GM12892 (cell line): Measurements from ENCODE around the gene COL4A6.

Experiments
- POLR2A ChIP-seq: IDR thresholded peaks from 2 replicates; pipeline ENCODE4 v1.6.1; 2011; ENCODE audit warnings: low read depth, low read length, control low read depth
- TAF1 ChIP-seq: IDR thresholded peaks from 2 replicates; pipeline ENCODE4 v1.6.1; 2011; ENCODE audit warnings: low read depth, mild to moderate bottlenecking, control low read depth, low read length, borderline replicate concordance

GRCh38 chrX:108420481-108420880, 17.7 kb downstream of the COL4A6 start:
- TF ChIP-seq TAF1, result no peak
- no peak for TF ChIP-seq POLR2A
